ENCODE data around the gene KHDRBS1. TPM values are rescaled to one million over a fixed set of nuclear protein-coding genes. Genes with fewer than 3 reads are reported as not detected.

KHDRBS1 gene, protein sequence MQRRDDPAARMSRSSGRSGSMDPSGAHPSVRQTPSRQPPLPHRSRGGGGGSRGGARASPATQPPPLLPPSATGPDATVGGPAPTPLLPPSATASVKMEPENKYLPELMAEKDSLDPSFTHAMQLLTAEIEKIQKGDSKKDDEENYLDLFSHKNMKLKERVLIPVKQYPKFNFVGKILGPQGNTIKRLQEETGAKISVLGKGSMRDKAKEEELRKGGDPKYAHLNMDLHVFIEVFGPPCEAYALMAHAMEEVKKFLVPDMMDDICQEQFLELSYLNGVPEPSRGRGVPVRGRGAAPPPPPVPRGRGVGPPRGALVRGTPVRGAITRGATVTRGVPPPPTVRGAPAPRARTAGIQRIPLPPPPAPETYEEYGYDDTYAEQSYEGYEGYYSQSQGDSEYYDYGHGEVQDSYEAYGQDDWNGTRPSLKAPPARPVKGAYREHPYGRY
- total RNA-seq (100 to 1,000 TPM; 121 to 130 TPM), polyA plus RNA-seq (100 to 1,000 TPM in 1 of 3 donors, 10 to 100 TPM in 2; 92.1 to 115 (median 99.2) TPM), total RNA-seq (114 to 136 (median 121) reads per million in 6 experiments)

DNA sequence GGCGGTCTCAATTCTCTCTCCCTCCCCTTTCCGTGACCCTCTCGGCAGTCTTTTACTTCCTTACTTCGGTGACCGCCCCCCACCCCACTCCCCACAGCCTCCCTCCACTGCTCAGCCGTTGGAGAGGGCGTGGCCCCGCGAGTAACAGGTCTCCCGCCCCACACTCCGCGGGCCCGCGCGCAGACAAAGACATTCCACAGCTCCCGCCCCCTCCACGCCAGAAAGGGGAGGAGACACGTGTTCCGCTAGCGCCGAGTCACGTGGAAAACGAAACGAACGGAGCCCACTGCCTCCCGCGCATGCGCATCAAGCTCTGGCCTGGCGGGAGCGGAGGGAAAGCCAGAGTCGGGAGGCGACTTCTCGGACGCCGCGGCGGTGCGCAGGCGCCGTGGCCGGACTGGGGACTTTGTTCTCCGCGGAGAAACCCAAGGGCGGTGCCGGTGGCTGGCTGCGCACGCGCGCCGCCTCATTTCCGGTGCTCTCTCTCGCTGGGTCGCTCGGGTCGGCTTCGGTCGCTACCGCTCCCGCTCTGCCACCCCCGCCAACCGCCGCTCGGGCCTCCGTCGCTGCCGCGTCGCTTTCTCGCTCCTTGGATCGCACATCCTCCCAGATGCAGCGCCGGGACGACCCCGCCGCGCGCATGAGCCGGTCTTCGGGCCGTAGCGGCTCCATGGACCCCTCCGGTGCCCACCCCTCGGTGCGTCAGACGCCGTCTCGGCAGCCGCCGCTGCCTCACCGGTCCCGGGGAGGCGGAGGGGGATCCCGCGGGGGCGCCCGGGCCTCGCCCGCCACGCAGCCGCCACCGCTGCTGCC, at the start of gene KHDRBS1:
KHDRBS1 (plus strand) TSS at position 483 of the 813 bp plus-strand sequence; CDS start at position 611, 128 bp downstream.
- peak; percentile 92 to 99 (median 97) for DNase-seq
- peak; percentile 83 to 85 for ATAC-seq
- Mint-ChIP-seq H3K4me1 (peaks cover 19 to 41% (median 37%) of the 10 kb centered on the region in 4 donors), H3K27me3 (peaks cover 0 to 2% (median 0%) of the 10 kb centered on the region in 5 donors), H3K36me3 (peaks cover 0 to 16% (median 0%) of the 10 kb centered on the region in 3 donors), H3K4me3 (peak within 1 kb of the TSS; percentile 91 to 99 (median 97)), H3K9me3 (no peaks in the 10 kb centered on the region), H3K27ac (peak within 1 kb of the TSS; percentile 94 to 100 (median 97))
- POLR2A ChIA-PET = interaction anchor here (0.7 to 2.6 kb wide), 17 partner anchors 23 to 803 kb away, joined by 3 to 22 read pairs (median 4); partner anchors contain the start of genes BSDC1, KPNA6, PEF1 and RBBP4

DNA sequence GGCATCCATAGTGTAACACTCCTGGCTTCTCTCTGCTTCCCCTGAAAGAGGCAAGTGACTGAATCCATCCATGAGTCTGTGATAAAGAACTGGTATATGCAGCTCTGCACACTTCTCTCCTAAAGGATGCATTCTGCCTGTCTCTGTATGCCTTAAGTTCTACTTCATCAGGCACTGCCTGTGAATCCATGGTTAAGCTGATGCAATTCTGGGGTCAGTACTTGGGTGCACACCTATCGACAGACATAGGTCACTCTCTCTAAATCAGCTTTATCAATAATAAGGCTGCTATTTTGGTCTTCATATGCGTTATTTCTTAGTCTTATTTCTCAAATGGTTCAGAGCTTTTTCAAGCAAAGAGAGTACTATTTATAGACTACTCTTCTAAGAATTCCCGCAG, 42.8 kb upstream of the KHDRBS1 start:
- Mint-ChIP-seq H3K4me1 (peaks cover 0 to 4% (median 0%) of the 10 kb centered on the region in 4 donors), H3K9me3 (no peaks in the 10 kb centered on the region), H3K27ac (no peak overlapping the region), H3K27me3 (no peaks in the 10 kb centered on the region), H3K36me3 (no peaks in the 10 kb centered on the region), H3K4me3 (no peak overlapping the region)
- DNase-seq (no peak), ATAC-seq (no peak)
- POLR2A ChIA-PET = interaction anchor here (0.6 kb wide), 1 partner anchor 29 kb away, joined by 3 read pairs; no protein-coding TSS in a partner anchor

GRCh38 chr1:31976401-31976800, 37.3 kb upstream of the KHDRBS1 start:
- no peaks in the 10 kb centered on the region for H3K36me3 Mint-ChIP-seq
- H3K27me3 Mint-ChIP-seq = no peaks in the 10 kb centered on the region
- no peak overlapping the region for H3K4me3 Mint-ChIP-seq
- peaks cover 5 to 17% (median 15%) of the 10 kb centered on the region in 4 donors for H3K4me1 Mint-ChIP-seq
- DNase-seq (no peak), ATAC-seq (no peak)
- POLR2A ChIA-PET = interaction anchor here (0.7 to 1.3 kb wide), 3 partner anchors 11 to 158 kb away, joined by 4 to 10 read pairs (median 6); no protein-coding TSS in a partner anchor
- H3K9me3 Mint-ChIP-seq = no peaks in the 10 kb centered on the region
- H3K27ac Mint-ChIP-seq = peak overlapping the region in 1 of 10 donors; percentile 43

GRCh38 chr1:31977385-31978131, 36.1 kb upstream of the KHDRBS1 start:
- H3K27me3 Mint-ChIP-seq = no peaks in the 10 kb centered on the region
- no peaks in the 10 kb centered on the region for H3K36me3 Mint-ChIP-seq
- no peak for DNase-seq
- ATAC-seq = no peak
- peak overlapping the region in 7 of 10 donors; percentile 37 to 84 (median 54) for H3K27ac Mint-ChIP-seq
- H3K4me1 Mint-ChIP-seq = peaks cover 12 to 29% (median 26%) of the 10 kb centered on the region in 4 donors
- POLR2A ChIA-PET = interaction anchor here (0.6 to 1.1 kb wide), 6 partner anchors 11 to 345 kb away, joined by 3 to 4 read pairs (median 3); no protein-coding TSS in a partner anchor
- H3K9me3 Mint-ChIP-seq = no peaks in the 10 kb centered on the region
- H3K4me3 Mint-ChIP-seq = no peak overlapping the region

GRCh38 chr1:31978843-31979400, 34.7 kb upstream of the KHDRBS1 start:
- POLR2A ChIA-PET = interaction anchor here (0.6 kb wide), 1 partner anchor 283 kb away, joined by 3 read pairs; no protein-coding TSS in a partner anchor
- no peak overlapping the region for H3K4me3 Mint-ChIP-seq
- peak overlapping the region in 4 of 10 donors; percentile 58 to 82 (median 75) for H3K27ac Mint-ChIP-seq
- no peak for ATAC-seq
- H3K27me3 Mint-ChIP-seq = no peaks in the 10 kb centered on the region
- no peaks in the 10 kb centered on the region for H3K9me3 Mint-ChIP-seq
- no peaks in the 10 kb centered on the region for H3K36me3 Mint-ChIP-seq
- peaks cover 15 to 42% (median 39%) of the 10 kb centered on the region in 4 donors for H3K4me1 Mint-ChIP-seq
- DNase-seq = no peak

GRCh38 chr1:31980835-31981455, 32.7 kb upstream of the KHDRBS1 start:
- Mint-ChIP-seq H3K9me3 (no peaks in the 10 kb centered on the region), H3K36me3 (no peaks in the 10 kb centered on the region), H3K4me3 (peak overlapping the region in 6 of 10 donors; percentile 23 to 73 (median 66)), H3K27me3 (no peaks in the 10 kb centered on the region), H3K4me1 (peaks cover 23 to 56% (median 54%) of the 10 kb centered on the region in 4 donors), H3K27ac (peak overlapping the region; percentile 56 to 95 (median 86))
- ATAC-seq (no peak), DNase-seq (no peak)
- POLR2A ChIA-PET = interaction anchor here (1.2 to 1.6 kb wide), 5 partner anchors 9 to 127 kb away, joined by 3 to 9 read pairs (median 3); partner anchors contain the start of genes KHDRBS1, KPNA6 and PTP4A2

DNA sequence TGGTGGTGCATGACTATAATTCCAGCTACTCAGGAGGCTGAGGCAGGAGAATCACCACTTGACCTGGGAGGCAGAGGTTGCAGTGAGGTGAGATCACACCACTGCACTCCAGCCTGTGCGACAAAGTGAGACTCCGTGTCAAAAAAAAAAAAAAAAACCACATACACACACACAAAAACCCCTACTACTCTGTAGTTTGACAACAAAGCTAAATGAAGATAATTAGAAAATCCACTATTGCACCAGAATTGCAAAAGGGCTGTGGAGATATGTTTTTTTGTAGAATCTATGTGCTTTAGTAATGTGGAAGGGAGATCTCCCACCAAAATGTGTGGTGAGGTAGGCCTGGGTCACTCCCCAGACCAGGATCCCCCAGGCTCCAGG, 32.2 kb upstream of the KHDRBS1 start:
- DNase-seq = peak in 2 of 10 donors; percentile 8 to 18
- Mint-ChIP-seq H3K9me3 (no peaks in the 10 kb centered on the region), H3K36me3 (no peaks in the 10 kb centered on the region), H3K4me3 (peak overlapping the region; percentile 49 to 78 (median 71)), H3K4me1 (peaks cover 23 to 56% (median 54%) of the 10 kb centered on the region in 4 donors), H3K27me3 (no peaks in the 10 kb centered on the region), H3K27ac (peak overlapping the region; percentile 70 to 95 (median 86))
- POLR2A ChIA-PET = interaction anchor here (0.7 to 1.6 kb wide), 7 partner anchors 9 to 127 kb away, joined by 3 to 9 read pairs (median 4); partner anchors contain the start of genes KHDRBS1, KPNA6 and PTP4A2
- ATAC-seq = peak; percentile 22 to 55

DNA sequence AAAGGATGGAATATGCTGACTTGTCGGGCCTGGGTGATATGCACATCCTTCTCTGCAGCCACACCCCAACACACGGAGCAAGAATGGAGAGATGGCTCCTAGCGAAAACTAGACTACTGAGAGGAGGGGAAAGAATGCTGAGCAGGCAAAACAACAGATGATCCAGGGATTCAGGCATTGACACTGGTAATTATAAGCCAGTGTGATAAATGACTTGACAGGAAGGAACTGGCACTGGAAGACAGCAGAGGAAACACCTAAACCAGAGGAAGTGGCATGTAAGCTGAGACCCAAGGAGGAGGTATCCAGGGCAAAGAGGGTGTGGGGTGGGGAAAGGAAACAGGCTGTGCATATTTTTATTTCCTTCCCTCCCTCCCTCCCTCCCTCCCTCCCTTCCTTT, 31.7 kb upstream of the KHDRBS1 start:
- POLR2A ChIA-PET = interaction anchor here (0.7 to 1.6 kb wide), 8 partner anchors 8 to 126 kb away, joined by 3 to 9 read pairs (median 4); partner anchors contain the start of genes KHDRBS1, KPNA6 and PTP4A2
- H3K27ac Mint-ChIP-seq = peak overlapping the region; percentile 70 to 95 (median 86)
- peak; percentile 56 to 82 for ATAC-seq
- H3K9me3 Mint-ChIP-seq = no peaks in the 10 kb centered on the region
- peak in 8 of 10 donors; percentile 9 to 62 (median 34) for DNase-seq
- H3K27me3 Mint-ChIP-seq = no peaks in the 10 kb centered on the region
- H3K4me1 Mint-ChIP-seq = peaks cover 25 to 59% (median 56%) of the 10 kb centered on the region in 4 donors
- H3K36me3 Mint-ChIP-seq = no peaks in the 10 kb centered on the region
- peak overlapping the region; percentile 49 to 78 (median 71) for H3K4me3 Mint-ChIP-seq

DNA sequence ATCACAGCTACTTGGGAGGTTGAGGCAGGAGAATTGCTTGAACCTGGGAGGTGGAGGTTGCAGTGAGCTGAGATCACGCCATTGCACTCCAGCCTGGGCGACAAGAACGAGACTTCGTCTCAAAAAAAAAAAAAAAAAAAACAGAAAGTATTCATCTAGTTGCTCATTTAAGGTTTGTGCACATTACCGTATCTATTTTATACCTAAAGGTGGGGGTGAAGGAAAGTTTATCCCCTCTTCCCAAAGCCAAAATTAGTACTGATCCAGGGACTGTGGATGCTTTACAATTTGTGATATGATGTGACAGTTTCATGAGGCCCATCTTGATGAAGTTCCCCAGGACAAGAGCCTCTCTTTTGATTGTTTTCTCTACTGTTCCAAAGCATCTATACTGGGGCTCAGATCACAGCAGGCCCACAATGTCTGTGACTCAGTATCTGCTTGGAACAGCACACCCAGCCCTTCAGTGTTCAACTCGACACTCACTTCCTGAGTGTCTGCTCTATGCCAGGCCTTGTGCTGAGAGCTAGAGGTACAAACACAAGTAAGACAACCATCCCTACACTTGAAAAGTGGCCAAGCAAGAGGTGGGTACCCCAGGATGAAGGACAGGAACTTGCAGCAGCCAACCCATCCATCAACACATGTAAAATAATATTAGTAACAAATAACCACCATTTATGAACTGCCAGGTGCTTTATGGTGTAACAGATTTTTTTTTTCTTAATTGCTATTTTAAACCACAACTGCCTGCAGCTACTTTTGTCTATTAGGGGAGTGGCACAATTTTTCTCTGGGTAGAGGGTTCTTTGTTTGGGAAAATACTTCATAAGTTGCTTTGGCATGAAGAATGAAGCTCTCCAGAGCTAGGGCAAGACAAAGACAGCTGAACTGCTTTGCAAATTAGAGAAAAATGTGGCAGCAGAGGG, 29.0 kb upstream of the KHDRBS1 start:
- ATAC-seq = peak; percentile 41 to 78
- DNase-seq = peak in 3 of 10 donors; percentile 21 to 34 (median 23)
- Mint-ChIP-seq H3K4me3 (peak overlapping the region in 9 of 10 donors; percentile 30 to 74 (median 65)), H3K4me1 (peaks cover 24 to 63% (median 55%) of the 10 kb centered on the region in 4 donors), H3K27me3 (no peaks in the 10 kb centered on the region), H3K9me3 (no peaks in the 10 kb centered on the region), H3K36me3 (no peaks in the 10 kb centered on the region), H3K27ac (peak overlapping the region; percentile 64 to 94 (median 92))
- POLR2A ChIA-PET = interaction anchor here (0.5 to 2.3 kb wide), 8 partner anchors 19 to 140 kb away, joined by 3 to 13 read pairs (median 6); partner anchors contain the start of gene KHDRBS1

DNA sequence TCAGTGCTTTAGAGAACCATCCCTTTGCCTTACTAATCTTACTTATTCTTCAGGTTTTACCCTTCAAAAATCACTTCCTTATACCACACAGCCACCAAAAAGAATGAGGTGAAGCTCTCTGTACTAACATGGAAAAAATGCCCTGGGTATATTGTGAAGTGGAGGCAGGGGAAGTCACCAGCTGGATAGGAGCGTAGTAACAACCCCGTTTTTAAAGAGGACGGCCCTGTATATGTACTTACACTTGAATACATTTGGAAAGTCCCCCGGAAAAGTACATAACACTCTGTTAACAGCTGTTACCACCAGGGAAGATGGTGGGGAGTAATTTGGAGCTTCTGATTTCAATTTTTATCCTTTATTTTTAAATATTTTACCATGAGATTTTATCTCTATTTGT, 28.2 kb upstream of the KHDRBS1 start:
- Mint-ChIP-seq H3K4me1 (peaks cover 31 to 67% (median 62%) of the 10 kb centered on the region in 4 donors), H3K36me3 (no peaks in the 10 kb centered on the region)

More for the DNA sequence above, 28.2 kb upstream of the KHDRBS1 start:
- peak; percentile 59 to 62 for ATAC-seq
- DNase-seq = peak in 2 of 10 donors; percentile 10 to 15
- Mint-ChIP-seq H3K9me3 (no peaks in the 10 kb centered on the region), H3K4me3 (peak overlapping the region in 8 of 10 donors; percentile 21 to 74 (median 60)), H3K27ac (peak overlapping the region; percentile 64 to 94 (median 92)), H3K27me3 (no peaks in the 10 kb centered on the region)
- POLR2A ChIA-PET = interaction anchor here (0.5 to 2.3 kb wide), 7 partner anchors 18 to 141 kb away, joined by 3 to 13 read pairs (median 6); partner anchors contain the start of gene KHDRBS1
